Measurements from ENCODE around the gene PRRX1.

- TF ChIP-seq POLR2A (IDR thresholded peaks at IDR 0.05; ENCODE audit: extremely low read depth, insufficient read length) (no peak), CTCF (IDR thresholded peaks at IDR 0.05; ENCODE audit: low read depth, low read length) (no peak), MYC (IDR thresholded peaks at IDR 0.05; ENCODE audit: low read depth, low read length) (no peak)
- TF ChIP-seq, protein P1, sequence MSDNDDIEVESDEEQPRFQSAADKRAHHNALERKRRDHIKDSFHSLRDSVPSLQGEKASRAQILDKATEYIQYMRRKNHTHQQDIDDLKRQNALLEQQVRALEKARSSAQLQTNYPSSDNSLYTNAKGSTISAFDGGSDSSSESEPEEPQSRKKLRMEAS (IDR thresholded peaks at IDR 0.05; ENCODE audit: low read depth, low read length): no peak
Measured at GRCh38 chr1:170765712-170766330, 101.9 kb downstream of the PRRX1 start.
